GM18867 (cell line): ENCODE data around the gene GPX5.
A peak's percentile ranks its signal among the peaks of the same experiment; 100 is the strongest.
"Not testable (repeated sequence)": the region's sequence is repeated elsewhere in the genome, so short reads cannot be mapped to it uniquely, and the experiment has no call there.

Source experiments
- ATAC-seq: cut with Tn5 transposase; IDR thresholded peaks from one replicate; pipeline ENCODE4 v1.9.1; 2021; ENCODE audit warnings: mild to moderate bottlenecking, moderate library complexity; ENCODE audit not compliant: unreplicated experiment

Gene GPX5

GRCh38 chr6:28525496-28526039, at the start of gene GPX5:
GPX5 (plus strand) TSS chr6:28525881; CDS start chr6:28526014, 133 bp downstream.
- ATAC-seq: no peak

- no peak for ATAC-seq
Measured at GRCh38 chr6:28478518-28478917, 47.2 kb upstream of the GPX5 start.

GRCh38 chr6:28480253-28480932, 45.3 kb upstream of the GPX5 start:
- no peak for ATAC-seq

GRCh38 chr6:28485482-28485881, 40.2 kb upstream of the GPX5 start:
- ATAC-seq: no peak

GRCh38 chr6:28486533-28486932, 39.1 kb upstream of the GPX5 start:
- no peak for ATAC-seq

GRCh38 chr6:28486988-28487742, 38.5 kb upstream of the GPX5 start:
- ATAC-seq: no peak

- ATAC-seq: no peak
Measured at GRCh38 chr6:28488916-28489365, 36.7 kb upstream of the GPX5 start.

- ATAC-seq: peak; percentile 71
Measured at GRCh38 chr6:28489366-28490204, 36.1 kb upstream of the GPX5 start.

- ATAC-seq: no peak
Measured at GRCh38 chr6:28490205-28490890, 35.3 kb upstream of the GPX5 start.

GRCh38 chr6:28491984-28492317, 33.7 kb upstream of the GPX5 start:
- no peak for ATAC-seq

- no peak for ATAC-seq
Measured at GRCh38 chr6:28496099-28496779, 29.4 kb upstream of the GPX5 start.

- ATAC-seq: no peak
Measured at GRCh38 chr6:28497306-28497705, 28.4 kb upstream of the GPX5 start.

GRCh38 chr6:28497893-28498292, 27.8 kb upstream of the GPX5 start:
- ATAC-seq: no peak

GRCh38 chr6:28501259-28501658, 24.4 kb upstream of the GPX5 start:
- no peak for ATAC-seq

GRCh38 chr6:28502136-28502535, 23.5 kb upstream of the GPX5 start:
- not testable (repeated sequence) for ATAC-seq

- ATAC-seq: not testable (repeated sequence)
Measured at GRCh38 chr6:28502709-28503305, 22.9 kb upstream of the GPX5 start.

GRCh38 chr6:28505733-28506132, 19.9 kb upstream of the GPX5 start:
- no peak for ATAC-seq

- ATAC-seq: no peak
Measured at GRCh38 chr6:28506807-28507475, 18.7 kb upstream of the GPX5 start.

GRCh38 chr6:28511628-28512300, 13.9 kb upstream of the GPX5 start:
- no peak for ATAC-seq
